Lung microvascular endothelial cell (primary cell): ENCODE results near the gene SLC4A9. TPM values are rescaled to one million over a fixed set of nuclear protein-coding genes. Genes with fewer than 3 reads are reported as not detected.
"Not testable (repeated sequence)": the region's sequence is repeated elsewhere in the genome, so short reads cannot be mapped to it uniquely, and the experiment has no call there.

Experiments used
- DNase-seq, 2 donors: peaks; one replicate each; pipeline versions ENCODE4 v3.0.0 to v3.0.0-alpha.2; 2010; ENCODE audit warnings: low read depth in 2 of 2
- total RNA-seq: library from RNA; depleted of rRNA; stranded (reverse); fragments of >200 nt; gene quantifications from 2 replicates; pipeline ENCODE4 v1.2.1, GENCODE V29; 2014

Gene SLC4A9
- total RNA-seq, 1 donor from 2014 or later, result not detected

GRCh38 chr5:140398379-140398811 is 38.4 kb downstream of the SLC4A9 start:
- DNase-seq, result no peak

- no peak for DNase-seq
Measured at GRCh38 chr5:140399979-140400729, 40.2 kb downstream of the SLC4A9 start.

- peak; percentile 96 for DNase-seq
Measured at GRCh38 chr5:140400730-140401361, 40.9 kb downstream of the SLC4A9 start.

DNA sequence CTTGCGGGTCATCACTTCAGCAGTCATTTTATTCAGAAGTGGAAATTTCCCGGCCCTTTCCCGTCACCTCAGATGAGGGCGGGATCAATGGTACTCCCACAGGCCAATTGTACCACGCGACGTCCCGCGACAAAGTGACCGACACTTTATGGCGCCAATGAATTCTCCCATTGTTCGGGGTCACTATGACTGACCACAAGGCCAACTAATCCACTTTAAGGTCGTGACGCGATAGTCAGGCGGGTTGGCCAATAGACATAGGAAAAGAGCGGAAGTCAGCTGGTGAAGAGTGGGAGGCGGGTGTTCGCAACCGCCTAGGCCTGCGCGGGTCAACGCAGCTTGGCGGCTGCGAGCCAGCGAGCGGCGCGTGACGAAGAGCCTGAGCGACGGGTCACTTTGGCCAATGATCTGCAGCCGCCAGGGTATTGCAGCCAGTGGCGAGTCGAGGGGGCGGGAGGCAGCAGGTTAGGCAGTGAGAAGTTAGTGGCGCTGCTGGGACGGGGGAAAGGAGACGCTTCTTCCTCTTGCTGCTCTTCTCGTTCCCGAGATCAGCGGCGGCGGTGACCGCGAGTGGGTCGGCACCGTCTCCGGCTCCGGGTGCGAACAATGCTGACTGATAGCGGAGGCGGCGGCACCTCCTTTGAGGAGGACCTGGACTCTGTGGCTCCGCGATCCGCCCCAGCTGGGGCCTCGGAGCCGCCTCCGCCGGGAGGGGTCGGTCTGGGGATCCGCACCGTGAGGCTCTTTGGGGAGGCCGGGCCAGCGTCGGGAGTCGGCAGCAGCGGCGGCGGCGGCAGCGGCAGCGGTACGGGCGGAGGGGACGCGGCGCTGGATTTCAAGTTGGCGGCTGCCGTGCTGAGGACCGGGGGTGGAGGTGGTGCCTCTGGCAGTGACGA is 41.6 kb downstream of the SLC4A9 start, which contains the start of gene ANKHD1:
ANKHD1 (plus strand) TSS at position 472 of the 896 bp plus-strand sequence; CDS start at position 607, 135 bp downstream.
- DNase-seq, result peak; percentile 100

DNA sequence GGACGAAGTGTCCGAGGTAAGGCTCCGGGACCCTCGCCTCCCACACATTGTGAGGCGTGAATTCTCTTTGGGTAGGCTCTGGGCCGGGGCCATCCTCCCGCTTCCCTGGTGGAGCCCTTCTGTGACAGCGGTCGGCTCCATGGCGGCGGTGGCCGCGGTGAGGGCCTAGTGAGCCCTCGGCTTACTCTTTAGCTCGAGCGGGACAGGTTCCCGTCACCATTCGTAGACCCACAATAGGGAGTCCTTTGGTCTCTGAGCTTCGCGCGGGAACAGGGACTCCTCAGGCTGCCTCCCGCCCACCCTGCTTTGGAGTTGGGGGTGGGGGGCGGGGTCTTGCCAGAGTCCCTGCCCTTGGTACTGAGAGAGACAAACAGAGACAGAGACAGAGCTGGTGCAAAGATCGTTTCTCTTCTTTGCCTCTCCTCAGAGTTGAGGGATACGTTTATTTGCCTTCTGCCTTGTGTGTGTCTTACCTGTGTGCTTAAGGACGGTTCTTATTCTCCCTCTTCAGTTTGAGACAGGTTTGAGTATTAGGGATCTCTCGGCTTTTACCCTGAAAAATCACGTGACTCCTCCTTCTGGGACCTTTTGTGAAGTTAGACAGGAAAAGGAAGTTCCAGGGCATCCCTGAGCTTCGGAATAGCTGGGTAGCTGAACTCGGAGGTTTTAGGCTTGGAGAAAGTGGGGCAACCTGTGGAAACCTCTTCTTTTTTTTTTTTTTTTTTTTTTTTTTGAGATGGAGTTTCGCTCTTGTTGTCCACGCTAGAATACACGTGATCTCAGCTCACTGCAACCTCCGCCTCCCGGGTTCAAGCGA is 42.5 kb downstream of the SLC4A9 start:
- peak; percentile 56 to 61 for DNase-seq

- DNase-seq, result no peak
Measured at GRCh38 chr5:140403613-140404012, 43.6 kb downstream of the SLC4A9 start.

DNA sequence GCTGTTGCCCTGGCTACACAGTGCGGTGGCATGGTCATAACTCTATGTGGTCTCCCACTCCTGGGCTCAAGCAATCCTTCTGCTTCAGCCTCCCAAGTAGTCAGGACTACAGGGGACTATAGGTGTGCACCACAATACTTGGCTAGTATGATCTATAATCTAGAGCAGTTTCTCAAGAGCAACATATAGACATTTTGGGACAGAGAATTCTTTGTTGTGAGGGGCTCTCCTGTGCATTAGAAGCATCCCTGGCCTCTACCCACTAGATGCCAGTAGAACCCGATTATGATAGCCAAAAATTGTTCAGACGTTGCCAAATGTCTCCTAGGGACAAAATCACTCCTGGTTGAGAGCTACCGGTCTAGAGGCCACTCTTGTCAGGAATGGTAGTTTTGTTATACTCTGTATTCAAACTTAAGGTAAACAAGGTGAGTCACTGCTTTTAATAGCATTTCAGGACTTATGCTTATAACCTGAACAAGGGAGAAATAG is 48.8 kb downstream of the SLC4A9 start:
- DNase-seq, result no peak

DNA sequence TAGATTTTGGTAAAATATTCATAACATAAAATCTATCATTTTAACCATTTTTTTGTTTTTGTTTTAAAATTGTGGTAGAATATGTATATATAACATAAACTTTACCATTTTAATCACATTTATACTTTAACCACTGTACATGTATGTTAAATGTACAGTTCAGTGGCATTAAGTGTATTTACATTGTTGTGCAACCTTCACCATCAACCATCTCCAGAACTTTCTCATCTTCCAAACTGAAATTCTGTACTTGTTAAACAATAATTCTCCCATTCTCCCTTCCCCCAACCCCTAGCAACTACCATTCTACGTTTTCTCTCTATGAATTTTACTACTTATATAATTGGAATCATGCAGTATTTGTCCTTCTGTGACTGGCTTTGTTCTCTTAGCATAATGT is 53.2 kb downstream of the SLC4A9 start:
- DNase-seq, result no peak

- DNase-seq, result no peak
Measured at GRCh38 chr5:140417235-140417634, 57.2 kb downstream of the SLC4A9 start.

- no peak for DNase-seq
Measured at GRCh38 chr5:140418862-140419520, 59.0 kb downstream of the SLC4A9 start.

DNA sequence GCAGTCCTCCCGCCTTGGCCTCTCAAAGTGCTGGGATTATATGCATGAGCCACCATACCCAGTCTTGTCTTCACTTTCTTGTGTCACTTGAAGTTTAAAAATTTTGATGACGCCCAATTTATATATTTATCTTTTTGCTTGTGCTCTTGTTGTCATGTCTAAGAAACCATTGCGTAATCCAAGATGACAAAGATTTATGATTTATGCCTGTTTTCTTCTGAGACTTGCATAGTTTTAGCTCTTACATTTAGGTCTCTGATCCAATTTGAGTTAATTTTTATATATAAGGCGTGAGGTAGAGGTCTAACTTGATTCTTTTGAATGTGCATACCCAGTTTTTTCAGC is 60.2 kb downstream of the SLC4A9 start:
- DNase-seq, result no peak

- DNase-seq, result no peak
Measured at GRCh38 chr5:140420665-140421361, 60.8 kb downstream of the SLC4A9 start.

DNA sequence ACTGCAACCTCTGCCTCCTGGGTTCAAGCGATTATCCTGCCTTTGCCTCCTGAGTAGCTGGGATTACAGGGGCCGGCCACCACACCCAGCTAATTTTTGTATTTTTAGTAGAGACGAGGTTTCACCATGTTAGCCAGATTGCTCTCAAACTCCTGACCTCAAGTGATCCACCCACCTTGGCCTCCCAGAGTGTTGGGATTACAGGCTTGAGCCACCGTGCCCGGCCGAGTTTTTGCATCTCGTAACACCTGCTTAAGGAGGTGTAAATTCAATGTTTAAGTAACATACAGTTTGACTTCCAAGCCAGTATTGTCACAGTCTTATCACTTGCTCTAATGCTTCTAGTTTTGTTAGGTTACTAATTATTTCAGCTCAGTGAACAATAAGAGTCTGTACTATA is 61.4 kb downstream of the SLC4A9 start:
- DNase-seq, result not testable (repeated sequence)

DNA sequence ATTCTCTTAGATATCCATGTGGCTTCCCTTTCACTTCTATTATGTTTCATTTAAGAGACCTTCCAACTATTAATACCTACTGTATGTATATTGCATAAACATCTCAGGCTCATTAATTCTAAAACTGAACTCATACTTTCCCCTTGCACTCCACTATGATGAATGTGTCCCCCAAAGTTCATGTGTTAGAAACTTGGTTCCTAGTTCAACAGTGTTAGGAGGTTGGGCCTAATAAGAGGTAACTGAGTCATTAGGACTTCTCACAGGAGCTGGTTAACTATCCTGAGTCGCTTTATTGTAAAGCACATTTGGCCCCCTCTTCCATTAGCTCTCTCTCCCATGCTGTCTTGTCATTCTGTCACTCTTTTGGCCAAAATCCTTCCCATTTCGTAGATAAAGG is 63.6 kb downstream of the SLC4A9 start:
- no peak for DNase-seq

- DNase-seq, result no peak
Measured at GRCh38 chr5:140424135-140424534, 64.1 kb downstream of the SLC4A9 start.

Other genes with a start within 250 kb of the SLC4A9 start
- 5.0 and 8.3 TPM in 2 replicates for gene PURA, start 246.1 kb upstream of the SLC4A9 start, total RNA-seq
- 2.0 and 3.4 TPM in 2 replicates for gene IGIP, start 234.3 kb upstream of the SLC4A9 start, total RNA-seq
- gene CYSTM1, start 185.0 kb upstream of the SLC4A9 start, total RNA-seq, result 9.2 and 9.5 TPM in 2 replicates
- gene PFDN1, start 57.1 kb upstream of the SLC4A9 start, total RNA-seq, result 61.9 and 64.7 TPM in 2 replicates
- 16.6 and 20.4 TPM in 2 replicates for gene HBEGF, start 13.6 kb upstream of the SLC4A9 start, total RNA-seq
- gene ANKHD1, start 41.6 kb downstream of the SLC4A9 start, total RNA-seq, result 39.2 and 47.0 TPM in 2 replicates
- gene EIF4EBP3, start 187.5 kb downstream of the SLC4A9 start, total RNA-seq, result 0.87 and 1.2 TPM in 2 replicates
- gene SRA1, start 197.3 kb downstream of the SLC4A9 start, total RNA-seq, result 16.3 and 20.6 TPM in 2 replicates
- 3.3 and 6.7 TPM in 2 replicates for gene APBB3, start 204.4 kb downstream of the SLC4A9 start, total RNA-seq
- 12.4 and 21.8 TPM in 2 replicates for gene SLC35A4, start 204.6 kb downstream of the SLC4A9 start, total RNA-seq